Transverse colon (tissue), 4 donors: ENCODE results near the gene ZNF865. TPM values are rescaled to one million over a fixed set of nuclear protein-coding genes. Genes with fewer than 3 reads are reported as not detected.
"Not testable (repeated sequence)": the region's sequence is repeated elsewhere in the genome, so short reads cannot be mapped to it uniquely, and the experiment has no call there.

Source experiments
- DNase-seq: peaks from one replicate; pipeline ENCODE4 v3.0.0-alpha.2; 2019
- H3K27ac ChIP-seq, 4 donors: fragments of 200-600 bp; sonication (generic); 2 replicates each; pipeline ENCODE4 v1.5.1; 2016 to 2018; ENCODE audit warnings: inconsistent platforms in 4 of 4
- H3K27me3 ChIP-seq: fragments of 200-600 bp; sonication (generic); 2 replicates; pipeline ENCODE4 v1.5.1; 2017; ENCODE audit warnings: inconsistent platforms
- H3K36me3 ChIP-seq, 4 donors: fragments of 200-600 bp; sonication (generic); 2 replicates each; pipeline ENCODE4 v1.5.1; 2017 to 2019; ENCODE audit warnings: inconsistent platforms in 4 of 4
- H3K4me1 ChIP-seq, 4 donors: fragments of 200-600 bp; sonication (generic); 2 replicates each; pipeline ENCODE4 v1.5.1; 2017 to 2020; ENCODE audit warnings: inconsistent platforms in 4 of 4
- H3K4me3 ChIP-seq, 4 donors: fragments of 200-600 bp; sonication (generic); 1 replicate in 1 of 4; 2 replicates in 3 of 4; pipeline versions ENCODE4 v1.5.1 to v1.6.1; 2017 to 2019; ENCODE audit warnings: inconsistent platforms in 4 of 4
- H3K9me3 ChIP-seq, 2 donors: fragments of 200-600 bp; sonication (generic); 2 replicates each; pipeline ENCODE4 v1.5.1; 2017 to 2019; ENCODE audit warnings: inconsistent platforms in 2 of 2
- CTCF ChIP-seq, 5 experiments: fragments of 200-600 bp in 3 of 5; fragments of 450-650 bp in 2 of 5; sonication (generic) in 3 of 5; IDR thresholded peaks; 1 replicate in 2 of 5; 2 replicates in 3 of 5; pipeline ENCODE4 v1.5.1; 2016 to 2017; ENCODE audit warnings: antibody characterized with exemption in 5 of 5, inconsistent platforms in 3 of 5, mild to moderate bottlenecking in 2 of 5, moderate library complexity in 1 of 5
- EP300 ChIP-seq: sonication (generic); formaldehyde crosslinking; IDR thresholded peaks from one replicate; pipeline ENCODE4 v1.6.1; 2017; ENCODE audit warnings: antibody characterized with exemption, low read depth
- POLR2A ChIP-seq: fragments of 450-650 bp; IDR thresholded peaks from one replicate; pipeline ENCODE4 v1.6.1; 2016; ENCODE audit warnings: antibody characterized with exemption, mild to moderate bottlenecking, moderate library complexity
- POLR2AphosphoS5 ChIP-seq, 3 donors: sonication (generic); formaldehyde crosslinking; IDR thresholded peaks; one replicate each; pipeline ENCODE4 v1.6.1; 2016; ENCODE audit warnings: antibody characterized with exemption in 3 of 3
- WGBS, 2 donors: methylation state at CpG; one replicate each; pipeline ENCODE4 v1.1.5; 2018; ENCODE audit warnings: low coverage in 1 of 2; 5-methylcytosine and 5-hydroxymethylcytosine counted together
- in situ Hi-C, 4 donors: fragments of 200-750 bp; cut with MboI; loops; one replicate each; pipeline versions ENCODE4 v1.15.0 to v1.15.1; 2017; ENCODE audit warnings: low sequenced_read_pairs in 3 of 4, low pct_ligation_motif_present in 1 of 4, low pct_unique_long_range_greater_than_20kb in 1 of 4
- intact Hi-C: fragments of 100-400 bp; cut with DNase I; formaldehyde crosslinking; loops from one replicate; pipeline ENCODE4 v1.15.1; 2023; ENCODE audit warnings: low total_unique reads
- total RNA-seq, 4 donors: library from RNA; depleted of rRNA; stranded (reverse); fragments of >200 nt; gene quantifications; one replicate each; pipeline ENCODE4 v1.1.0, GENCODE V29; 2016

Gene ZNF865
- total RNA-seq, 4 donors from 2014 or later, result 8.3 to 50.1 (median 13.4) TPM

GRCh38 chr19:55567708-55568328 is 37.6 kb upstream of the ZNF865 start:
- Histone ChIP-seq H3K4me1 (peaks cover 0 to 14% (median 8%) of the 10 kb centered on the region in 4 donors), H3K4me3 (no peak overlapping the region), H3K36me3 (no peaks in the 10 kb centered on the region), H3K27me3 (peaks cover 17% of the 10 kb centered on the region), H3K9me3 (no peaks in the 10 kb centered on the region), H3K27ac (no peak overlapping the region)
- intact Hi-C loops (no loop called here), in situ Hi-C loops (no loop called here)
- DNase-seq, result no peak
- TF ChIP-seq POLR2AphosphoS5 (IDR thresholded peaks at IDR 0.05) (no peak), CTCF (IDR thresholded peaks at IDR 0.05) (no peak), EP300 (no peak), POLR2A (no peak)

GRCh38 chr19:55569477-55569876 is 36.0 kb upstream of the ZNF865 start:
- H3K4me3 ChIP-seq, H3K9me3 ChIP-seq, H3K27ac ChIP-seq, DNase-seq, H3K4me1 ChIP-seq, intact Hi-C loops, in situ Hi-C loops, H3K36me3 ChIP-seq: not testable (repeated sequence)
- 50 to 88% methylated on average over 1 to 5 of the region's 5 CpGs for WGBS, 2 donors
- peaks cover 12% of the 10 kb centered on the region for H3K27me3 ChIP-seq

- in situ Hi-C loops, H3K27ac ChIP-seq, DNase-seq, intact Hi-C loops, H3K27me3 ChIP-seq, H3K36me3 ChIP-seq, H3K9me3 ChIP-seq, H3K4me1 ChIP-seq, H3K4me3 ChIP-seq: not testable (repeated sequence)
- WGBS, 2 donors, result 66 to 85% methylated on average over 2 to 6 of the region's 6 CpGs
Observed at GRCh38 chr19:55573929-55574328, 31.5 kb upstream of the ZNF865 start.

GRCh38 chr19:55576746-55577145 is 28.7 kb upstream of the ZNF865 start:
- no peak for TF ChIP-seq CTCF (IDR thresholded peaks at IDR 0.05)
- TF ChIP-seq POLR2A, result no peak
- no peak for TF ChIP-seq POLR2AphosphoS5 (IDR thresholded peaks at IDR 0.05)
- no peak for TF ChIP-seq EP300
- no peak for DNase-seq
- Histone ChIP-seq H3K27me3 (no peaks in the 10 kb centered on the region), H3K9me3 (no peaks in the 10 kb centered on the region), H3K4me3 (no peak overlapping the region), H3K4me1 (peaks cover 0 to 18% (median 15%) of the 10 kb centered on the region in 4 donors), H3K27ac (no peak overlapping the region), H3K36me3 (peaks cover 0 to 6% (median 0%) of the 10 kb centered on the region in 4 donors)
- intact Hi-C loops (no loop called here), in situ Hi-C loops (no loop called here)
- WGBS, 2 donors, result 88 to 92% methylated on average over 4 to 5 of the region's 5 CpGs

- no peak for TF ChIP-seq POLR2A
- no peak for TF ChIP-seq EP300
- TF ChIP-seq CTCF (IDR thresholded peaks at IDR 0.05), result no peak
- no peak for TF ChIP-seq POLR2AphosphoS5 (IDR thresholded peaks at IDR 0.05)
- Histone ChIP-seq H3K4me1 (peaks cover 0 to 25% (median 17%) of the 10 kb centered on the region in 4 donors), H3K27ac (no peak overlapping the region), H3K36me3 (peaks cover 0 to 6% (median 0%) of the 10 kb centered on the region in 4 donors), H3K27me3 (no peaks in the 10 kb centered on the region), H3K9me3 (no peaks in the 10 kb centered on the region), H3K4me3 (no peak overlapping the region)
- no peak for DNase-seq
- intact Hi-C loops, result no loop called here
- in situ Hi-C loops, result no loop called here
- 96% methylated on average over 57 of the region's 83 CpGs; no CpG with 5 or more reads in 1 of the 2 donors for WGBS, 2 donors
Observed at GRCh38 chr19:55578031-55578760, 27.3 kb upstream of the ZNF865 start.
